ENCODE results near the gene CYTH4.

Gene CYTH4

GRCh38 chr22:37259540-37260029, 22.7 kb upstream of the CYTH4 start:
- no peak overlapping the region for H3K4me3 ChIP-seq (ENCODE audit: control insufficient read depth, low read depth, low read length)
- peak; percentile 45 for DNase-seq (ENCODE audit: low read depth)
- TF ChIP-seq, protein P1, sequence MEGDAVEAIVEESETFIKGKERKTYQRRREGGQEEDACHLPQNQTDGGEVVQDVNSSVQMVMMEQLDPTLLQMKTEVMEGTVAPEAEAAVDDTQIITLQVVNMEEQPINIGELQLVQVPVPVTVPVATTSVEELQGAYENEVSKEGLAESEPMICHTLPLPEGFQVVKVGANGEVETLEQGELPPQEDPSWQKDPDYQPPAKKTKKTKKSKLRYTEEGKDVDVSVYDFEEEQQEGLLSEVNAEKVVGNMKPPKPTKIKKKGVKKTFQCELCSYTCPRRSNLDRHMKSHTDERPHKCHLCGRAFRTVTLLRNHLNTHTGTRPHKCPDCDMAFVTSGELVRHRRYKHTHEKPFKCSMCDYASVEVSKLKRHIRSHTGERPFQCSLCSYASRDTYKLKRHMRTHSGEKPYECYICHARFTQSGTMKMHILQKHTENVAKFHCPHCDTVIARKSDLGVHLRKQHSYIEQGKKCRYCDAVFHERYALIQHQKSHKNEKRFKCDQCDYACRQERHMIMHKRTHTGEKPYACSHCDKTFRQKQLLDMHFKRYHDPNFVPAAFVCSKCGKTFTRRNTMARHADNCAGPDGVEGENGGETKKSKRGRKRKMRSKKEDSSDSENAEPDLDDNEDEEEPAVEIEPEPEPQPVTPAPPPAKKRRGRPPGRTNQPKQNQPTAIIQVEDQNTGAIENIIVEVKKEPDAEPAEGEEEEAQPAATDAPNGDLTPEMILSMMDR (conservative IDR thresholded peaks at IDR 0.05; ENCODE audit: control insufficient read depth, insufficient read depth, low read depth, low read length): peak; percentile 71

DNA sequence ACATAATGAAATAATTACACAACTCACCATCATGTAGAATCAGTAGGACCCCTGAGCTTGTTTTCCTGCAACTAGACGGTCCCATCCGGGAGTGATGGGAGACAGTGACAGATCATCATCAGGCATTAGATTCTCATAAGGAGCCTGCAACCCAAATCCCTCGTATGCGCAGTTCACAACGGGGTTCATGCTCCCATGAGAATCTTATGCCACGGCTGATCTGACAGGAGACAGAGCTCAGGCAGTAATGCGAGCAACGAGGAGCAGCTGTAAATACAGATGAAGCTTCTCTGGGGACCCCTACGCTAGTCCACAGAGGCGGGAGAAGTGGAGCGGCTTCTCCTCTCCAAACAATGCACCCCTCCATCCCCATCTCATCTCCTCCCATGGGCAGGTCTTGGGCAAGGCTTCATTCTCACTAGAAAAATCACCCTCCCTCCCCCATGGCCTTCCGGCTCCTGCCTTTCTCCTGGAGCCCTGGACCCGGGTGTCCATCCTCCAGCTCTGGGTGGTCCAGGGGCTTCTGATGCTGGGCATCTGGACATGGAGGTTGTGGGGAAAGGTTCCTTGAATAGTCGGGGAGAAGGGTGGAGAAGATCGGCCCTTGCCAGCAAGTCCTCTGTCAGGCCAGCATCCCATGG, 22.0 kb upstream of the CYTH4 start:
- TF ChIP-seq, protein P1 (conservative IDR thresholded peaks at IDR 0.05; ENCODE audit: control insufficient read depth, insufficient read depth, low read depth, low read length): no peak
- no peak for DNase-seq (ENCODE audit: low read depth)
- H3K4me3 ChIP-seq (ENCODE audit: control insufficient read depth, low read depth, low read length): no peak overlapping the region

- H3K4me3 ChIP-seq (ENCODE audit: control insufficient read depth, low read depth, low read length): no peak overlapping the region
- TF ChIP-seq, protein P1 (conservative IDR thresholded peaks at IDR 0.05; ENCODE audit: control insufficient read depth, insufficient read depth, low read depth, low read length): peak; percentile 93
- DNase-seq (ENCODE audit: low read depth): peak; percentile 51
These were observed 21.4 kb upstream of the CYTH4 start for GRCh38 chr22:37260901-37261336.

- no peak for DNase-seq (ENCODE audit: low read depth)
- H3K4me3 ChIP-seq (ENCODE audit: control insufficient read depth, low read depth, low read length): no peak overlapping the region
- TF ChIP-seq, protein P1 (conservative IDR thresholded peaks at IDR 0.05; ENCODE audit: control insufficient read depth, insufficient read depth, low read depth, low read length): no peak
These were observed 20.0 kb upstream of the CYTH4 start for GRCh38 chr22:37262346-37262745.

DNA sequence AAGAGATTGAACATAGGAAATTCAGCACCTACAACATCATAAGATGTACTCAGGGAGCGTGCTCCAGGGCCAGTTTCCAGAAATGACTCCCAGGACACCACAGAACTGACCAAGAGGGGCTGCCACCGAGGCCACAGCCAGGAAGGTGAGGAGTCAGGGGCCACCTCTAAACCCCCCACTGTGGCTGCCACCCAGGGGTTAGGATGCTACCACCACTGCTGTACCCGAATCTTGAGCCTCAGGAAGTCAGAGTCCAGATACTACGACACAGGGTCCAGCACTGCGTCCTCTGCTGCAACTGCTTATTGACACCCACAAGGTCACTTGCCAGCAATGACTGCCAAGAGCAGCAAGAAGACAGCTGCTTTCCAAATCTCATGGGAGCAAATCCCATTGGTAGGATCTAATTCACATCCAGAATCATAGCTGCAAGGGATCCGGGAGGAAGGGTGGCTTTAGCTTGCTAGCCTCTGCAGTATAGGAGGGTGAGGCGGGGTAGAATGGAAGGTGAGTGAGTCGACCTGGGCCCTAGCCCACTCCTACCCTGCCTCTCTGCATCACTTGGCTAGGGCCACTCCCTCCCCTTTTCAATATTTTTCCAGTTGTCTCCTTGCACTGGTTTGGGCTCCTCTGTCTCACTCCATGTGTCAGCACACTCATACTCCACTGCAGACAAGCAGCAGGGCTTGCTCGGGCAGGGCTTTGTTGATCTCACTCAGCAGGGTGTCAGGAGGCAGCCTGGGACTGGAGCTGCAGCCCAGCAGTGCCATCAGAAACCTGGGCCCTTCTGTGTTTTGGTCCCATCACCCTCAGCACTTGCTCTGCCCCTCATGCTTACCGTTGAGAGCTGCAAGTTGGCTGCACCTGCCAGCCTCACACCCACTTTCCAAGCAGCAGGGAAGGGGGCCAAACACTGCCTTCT, 18.1 kb upstream of the CYTH4 start:
- no peak overlapping the region for H3K4me3 ChIP-seq (ENCODE audit: control insufficient read depth, low read depth, low read length)
- DNase-seq (ENCODE audit: low read depth): no peak
- TF ChIP-seq, protein P1 (conservative IDR thresholded peaks at IDR 0.05; ENCODE audit: control insufficient read depth, insufficient read depth, low read depth, low read length): no peak

DNA sequence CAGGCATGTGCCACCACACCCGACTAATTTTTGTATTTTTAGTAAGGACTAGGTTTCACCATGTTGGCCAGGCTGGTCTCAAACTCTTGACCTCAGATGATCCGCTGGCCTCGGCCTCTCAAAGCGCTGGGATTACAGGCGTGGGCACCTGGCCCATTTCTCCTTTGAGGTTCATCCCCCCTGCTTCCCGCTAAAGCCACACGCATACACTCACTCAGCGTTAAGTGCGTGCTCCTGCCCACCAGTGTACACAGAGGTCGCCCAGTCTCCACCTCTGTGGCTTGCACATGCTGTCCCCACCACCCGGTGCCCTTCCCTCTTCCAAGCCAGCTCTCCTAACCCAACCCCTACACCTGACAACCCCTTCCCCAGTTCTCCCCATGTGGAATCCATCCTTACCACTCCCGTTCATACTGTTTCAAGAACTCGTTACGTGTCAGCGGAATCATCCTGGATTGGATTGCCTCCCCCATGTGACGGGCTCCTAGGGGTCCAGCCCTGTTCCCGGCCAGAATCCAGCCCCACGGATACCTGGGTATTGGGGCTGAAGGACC, 15.7 kb upstream of the CYTH4 start:
- TF ChIP-seq, protein P1 (conservative IDR thresholded peaks at IDR 0.05; ENCODE audit: control insufficient read depth, insufficient read depth, low read depth, low read length): no peak
- no peak for DNase-seq (ENCODE audit: low read depth)
- H3K4me3 ChIP-seq (ENCODE audit: control insufficient read depth, low read depth, low read length): peak overlapping the region; percentile 45

Measured in fibroblast of mammary gland (primary cell).